NCI-H2081 (cell line): ENCODE measurements around the gene MYO16.
A peak's percentile ranks its signal among the peaks of the same experiment; 100 is the strongest.

Experiments
- DNase-seq, 2 experiments: peaks; one replicate each; lab custom pipeline; 2025; lab: John Stamatoyannopoulos, UW

Gene MYO16

GRCh38 chr13:108797354-108797753 is 167.9 kb downstream of the MYO16 start:
- no peak for DNase-seq

GRCh38 chr13:108807841-108808240 is 178.4 kb downstream of the MYO16 start:
- no peak for DNase-seq

GRCh38 chr13:108812165-108812564 is 182.8 kb downstream of the MYO16 start:
- DNase-seq, result no peak

- no peak for DNase-seq
Measured at GRCh38 chr13:108812661-108813060, 183.2 kb downstream of the MYO16 start.

GRCh38 chr13:108813587-108814170 is 184.3 kb downstream of the MYO16 start:
- DNase-seq, result no peak

GRCh38 chr13:108816375-108816774 is 187.0 kb downstream of the MYO16 start:
- no peak for DNase-seq

GRCh38 chr13:108827646-108828045 is 198.2 kb downstream of the MYO16 start:
- DNase-seq, result no peak

GRCh38 chr13:108828086-108828815 is 198.8 kb downstream of the MYO16 start:
- DNase-seq, result no peak

- no peak for DNase-seq
Measured at GRCh38 chr13:108830916-108831315, 201.5 kb downstream of the MYO16 start.

GRCh38 chr13:108833531-108833930 is 204.1 kb downstream of the MYO16 start:
- DNase-seq, result no peak

- no peak for DNase-seq
Measured at GRCh38 chr13:108834193-108834592, 204.8 kb downstream of the MYO16 start.

GRCh38 chr13:108835083-108835482 is 205.7 kb downstream of the MYO16 start:
- DNase-seq, result peak in 1 of 2 experiments; percentile 43

- DNase-seq, result no peak
Measured at GRCh38 chr13:108850691-108851090, 221.3 kb downstream of the MYO16 start.

GRCh38 chr13:108851660-108852059 is 222.2 kb downstream of the MYO16 start:
- DNase-seq, result no peak

GRCh38 chr13:108853031-108853430 is 223.6 kb downstream of the MYO16 start:
- no peak for DNase-seq

GRCh38 chr13:108855737-108856387 is 226.5 kb downstream of the MYO16 start:
- no peak for DNase-seq

- DNase-seq, result no peak
Measured at GRCh38 chr13:108858676-108859075, 229.3 kb downstream of the MYO16 start.

- DNase-seq, result no peak
Measured at GRCh38 chr13:108859197-108860012, 230.0 kb downstream of the MYO16 start.

- no peak for DNase-seq
Measured at GRCh38 chr13:108860418-108860817, 231.0 kb downstream of the MYO16 start.

GRCh38 chr13:108877300-108877699 is 247.9 kb downstream of the MYO16 start:
- no peak for DNase-seq

- no peak for DNase-seq
Measured at GRCh38 chr13:108878732-108879131, 249.3 kb downstream of the MYO16 start.

- no peak for DNase-seq
Measured at GRCh38 chr13:108889324-108889984, 260.0 kb downstream of the MYO16 start.
